ENCODE results near the gene CLEC3B.

CLEC3B gene

DNA sequence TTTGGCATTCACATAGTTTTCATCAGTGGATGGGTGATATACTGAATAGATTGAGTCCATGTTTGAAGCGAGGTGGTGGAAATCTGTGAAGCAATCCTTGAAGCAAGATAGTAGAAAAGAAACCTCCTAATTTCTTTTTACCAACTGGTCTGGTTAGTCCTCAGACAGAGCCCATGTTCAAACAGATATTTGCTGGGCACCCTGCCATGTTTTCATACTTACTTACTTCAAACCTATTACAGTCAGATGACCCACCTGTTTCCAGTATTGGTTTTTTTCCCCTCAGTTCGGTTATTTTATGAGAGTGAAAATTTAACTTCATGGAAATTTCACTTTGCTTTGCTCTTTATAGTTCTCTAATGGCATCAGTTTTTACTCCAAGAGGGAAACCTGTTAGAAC, 26.3 kb upstream of the CLEC3B start:
- Histone ChIP-seq H3K9me2 (ENCODE audit: low read depth, low read length) (no peaks in the 10 kb centered on the region), H3K4me1 (ENCODE audit: insufficient read depth, low read length, severe bottlenecking) (no peaks in the 10 kb centered on the region), H3K79me2 (ENCODE audit: insufficient read depth, low read length) (no peaks in the 10 kb centered on the region), H3K4me3 (ENCODE audit: low read depth, low read length, poor library complexity, severe bottlenecking) (no peak overlapping the region), H2AFZ (ENCODE audit: low read length) (no peak overlapping the region), H3K4me2 (ENCODE audit: low read length) (no peak overlapping the region), H4K20me1 (ENCODE audit: insufficient read depth, low read length) (no peaks in the 10 kb centered on the region), H3K9ac (ENCODE audit: low read length) (no peak overlapping the region), H3K27me3 (ENCODE audit: insufficient read depth, low read length) (no peaks in the 10 kb centered on the region), H3K36me3 (ENCODE audit: insufficient read depth, low read length) (peaks cover 92% of the 10 kb centered on the region), H3K27ac (ENCODE audit: low read depth, low read length, poor library complexity, severe bottlenecking) (no peak overlapping the region), H3F3A (ENCODE audit: insufficient read depth, low read length) (0 out of 2 replicates have a peak, but pooled peaks cover 2% of the 10 kb centered on the region), H3K9me3 (ENCODE audit: low read length) (peaks cover 2% of the 10 kb centered on the region; the same call in 1 of the 2 replicates)
- TF ChIP-seq, protein P1, sequence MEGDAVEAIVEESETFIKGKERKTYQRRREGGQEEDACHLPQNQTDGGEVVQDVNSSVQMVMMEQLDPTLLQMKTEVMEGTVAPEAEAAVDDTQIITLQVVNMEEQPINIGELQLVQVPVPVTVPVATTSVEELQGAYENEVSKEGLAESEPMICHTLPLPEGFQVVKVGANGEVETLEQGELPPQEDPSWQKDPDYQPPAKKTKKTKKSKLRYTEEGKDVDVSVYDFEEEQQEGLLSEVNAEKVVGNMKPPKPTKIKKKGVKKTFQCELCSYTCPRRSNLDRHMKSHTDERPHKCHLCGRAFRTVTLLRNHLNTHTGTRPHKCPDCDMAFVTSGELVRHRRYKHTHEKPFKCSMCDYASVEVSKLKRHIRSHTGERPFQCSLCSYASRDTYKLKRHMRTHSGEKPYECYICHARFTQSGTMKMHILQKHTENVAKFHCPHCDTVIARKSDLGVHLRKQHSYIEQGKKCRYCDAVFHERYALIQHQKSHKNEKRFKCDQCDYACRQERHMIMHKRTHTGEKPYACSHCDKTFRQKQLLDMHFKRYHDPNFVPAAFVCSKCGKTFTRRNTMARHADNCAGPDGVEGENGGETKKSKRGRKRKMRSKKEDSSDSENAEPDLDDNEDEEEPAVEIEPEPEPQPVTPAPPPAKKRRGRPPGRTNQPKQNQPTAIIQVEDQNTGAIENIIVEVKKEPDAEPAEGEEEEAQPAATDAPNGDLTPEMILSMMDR (IDR thresholded peaks at IDR 0.05; ENCODE audit: low read length) = no peak
- TF ChIP-seq EZH2 (IDR thresholded peaks at IDR 0.05; ENCODE audit: borderline replicate concordance, low read length) = no peak

DNA sequence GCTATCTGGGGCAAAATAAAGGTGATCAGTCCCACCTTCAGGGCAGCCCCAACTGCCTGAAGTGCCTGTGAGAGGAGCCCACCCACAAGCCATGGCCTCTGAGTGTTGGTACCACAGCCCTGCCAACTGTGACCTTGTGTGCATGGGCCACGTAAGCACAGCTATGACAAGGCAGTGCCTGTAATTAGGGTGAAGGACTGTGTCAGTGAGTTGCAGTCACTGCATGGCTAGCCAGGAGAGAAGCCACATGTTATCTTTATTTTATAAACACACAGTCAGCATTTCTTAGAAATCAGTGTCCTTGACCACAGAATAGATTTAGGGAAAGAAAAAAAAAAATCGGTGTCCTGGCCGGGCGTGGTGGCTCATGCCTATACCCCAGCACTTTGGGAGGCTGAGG, 25.3 kb upstream of the CLEC3B start:
- H3K27ac ChIP-seq (ENCODE audit: low read depth, low read length, poor library complexity, severe bottlenecking) = no peak overlapping the region
- no peak overlapping the region for H3K9ac ChIP-seq (ENCODE audit: low read length)
- no peaks in the 10 kb centered on the region for H3K79me2 ChIP-seq (ENCODE audit: insufficient read depth, low read length)
- no peak overlapping the region for H3K4me3 ChIP-seq (ENCODE audit: low read depth, low read length, poor library complexity, severe bottlenecking)
- no peak overlapping the region for H3K4me2 ChIP-seq (ENCODE audit: low read length)
- no peaks in the 10 kb centered on the region for H4K20me1 ChIP-seq (ENCODE audit: insufficient read depth, low read length)
- H2AFZ ChIP-seq (ENCODE audit: low read length) = no peak overlapping the region
- peaks cover 96% of the 10 kb centered on the region for H3K36me3 ChIP-seq (ENCODE audit: insufficient read depth, low read length)
- H3K27me3 ChIP-seq (ENCODE audit: insufficient read depth, low read length) = no peaks in the 10 kb centered on the region
- no peak for TF ChIP-seq EZH2 (IDR thresholded peaks at IDR 0.05; ENCODE audit: borderline replicate concordance, low read length)
- TF ChIP-seq, protein P1 (IDR thresholded peaks at IDR 0.05; ENCODE audit: low read length) = no peak
- H3K9me3 ChIP-seq (ENCODE audit: low read length) = peaks cover 2% of the 10 kb centered on the region; the same call in 1 of the 2 replicates
- H3K9me2 ChIP-seq (ENCODE audit: low read depth, low read length) = no peaks in the 10 kb centered on the region
- H3K4me1 ChIP-seq (ENCODE audit: insufficient read depth, low read length, severe bottlenecking) = no peaks in the 10 kb centered on the region
- H3F3A ChIP-seq (ENCODE audit: insufficient read depth, low read length) = 0 out of 2 replicates have a peak, but pooled peaks cover 3% of the 10 kb centered on the region

DNA sequence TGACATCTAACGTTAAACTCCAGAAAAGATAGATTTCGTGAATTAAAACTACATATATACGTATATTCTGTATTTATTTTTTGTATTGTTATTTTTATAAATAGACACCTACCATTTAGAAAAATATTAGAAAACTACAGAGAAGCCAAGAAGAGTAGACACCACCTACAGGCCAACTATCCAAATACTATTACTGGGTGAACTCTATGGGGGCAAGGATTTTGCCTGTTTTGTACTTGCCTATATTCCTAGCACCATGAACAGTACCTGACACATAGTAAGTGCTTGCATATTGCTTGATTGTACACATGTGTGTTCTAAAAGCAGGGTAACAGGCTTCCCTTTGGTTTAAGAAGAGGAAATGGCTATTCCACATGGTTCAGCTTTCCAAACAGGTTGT, 24.4 kb upstream of the CLEC3B start:
- Histone ChIP-seq H3K4me2 (ENCODE audit: low read length) (no peak overlapping the region), H3K79me2 (ENCODE audit: insufficient read depth, low read length) (no peaks in the 10 kb centered on the region), H3K4me1 (ENCODE audit: insufficient read depth, low read length, severe bottlenecking) (no peaks in the 10 kb centered on the region), H3K27me3 (ENCODE audit: insufficient read depth, low read length) (no peaks in the 10 kb centered on the region), H3K9me2 (ENCODE audit: low read depth, low read length) (no peaks in the 10 kb centered on the region), H4K20me1 (ENCODE audit: insufficient read depth, low read length) (no peaks in the 10 kb centered on the region), H2AFZ (ENCODE audit: low read length) (no peak overlapping the region), H3K36me3 (ENCODE audit: insufficient read depth, low read length) (peaks cover 88% of the 10 kb centered on the region), H3K4me3 (ENCODE audit: low read depth, low read length, poor library complexity, severe bottlenecking) (no peak overlapping the region), H3K27ac (ENCODE audit: low read depth, low read length, poor library complexity, severe bottlenecking) (no peak overlapping the region), H3F3A (ENCODE audit: insufficient read depth, low read length) (0 out of 2 replicates have a peak, but pooled peaks cover 3% of the 10 kb centered on the region), H3K9ac (ENCODE audit: low read length) (no peak overlapping the region), H3K9me3 (ENCODE audit: low read length) (peaks cover 2% of the 10 kb centered on the region; the same call in 1 of the 2 replicates)
- TF ChIP-seq, protein P1 (IDR thresholded peaks at IDR 0.05; ENCODE audit: low read length) = no peak
- no peak for TF ChIP-seq EZH2 (IDR thresholded peaks at IDR 0.05; ENCODE audit: borderline replicate concordance, low read length)
